Hematopoietic multipotent progenitor cell treated with erythropoietin and hydrocortisone succinate and interleukin-3 and kit ligand, for 8 days (in vitro differentiated cells): Measurements from ENCODE around the gene ANKFN1.

Source experiments
- DNase-seq: peaks from one replicate; pipeline ENCODE4 v3.0.0-alpha.2; 2015

Gene ANKFN1

GRCh38 chr17:56152874-56153602, at the start of gene ANKFN1:
TSS of gene ANKFN1 (plus strand) at chr17:56153475. CDS start at chr17:56212668, 59,193 bp downstream.
- DNase-seq: no peak

GRCh38 chr17:56108811-56109284, 44.4 kb upstream of the ANKFN1 start:
- DNase-seq: no peak

GRCh38 chr17:56109836-56110235, 43.4 kb upstream of the ANKFN1 start:
- DNase-seq: no peak

- DNase-seq: no peak
Measured at GRCh38 chr17:56110463-56111135, 42.7 kb upstream of the ANKFN1 start.

- no peak for DNase-seq
Measured at GRCh38 chr17:56111706-56112485, 41.4 kb upstream of the ANKFN1 start.

- DNase-seq: no peak
Measured at GRCh38 chr17:56113486-56113885, 39.8 kb upstream of the ANKFN1 start.

- no peak for DNase-seq
Measured at GRCh38 chr17:56114469-56114868, 38.8 kb upstream of the ANKFN1 start.

- no peak for DNase-seq
Measured at GRCh38 chr17:56119191-56119590, 34.1 kb upstream of the ANKFN1 start.

- DNase-seq: no peak
Measured at GRCh38 chr17:56119936-56120335, 33.3 kb upstream of the ANKFN1 start.

- DNase-seq: no peak
Measured at GRCh38 chr17:56121191-56122051, 31.9 kb upstream of the ANKFN1 start.

GRCh38 chr17:56125830-56126819, 27.1 kb upstream of the ANKFN1 start:
- peak; percentile 43 for DNase-seq

- no peak for DNase-seq
Measured at GRCh38 chr17:56130026-56130425, 23.2 kb upstream of the ANKFN1 start.

- DNase-seq: no peak
Measured at GRCh38 chr17:56130631-56131030, 22.6 kb upstream of the ANKFN1 start.

GRCh38 chr17:56131431-56131830, 21.8 kb upstream of the ANKFN1 start:
- no peak for DNase-seq

- no peak for DNase-seq
Measured at GRCh38 chr17:56136301-56136700, 17.0 kb upstream of the ANKFN1 start.

GRCh38 chr17:56141046-56141839, 12.0 kb upstream of the ANKFN1 start:
- no peak for DNase-seq

- no peak for DNase-seq
Measured at GRCh38 chr17:56142325-56142724, 10.9 kb upstream of the ANKFN1 start.

GRCh38 chr17:56142781-56143180, 10.5 kb upstream of the ANKFN1 start:
- DNase-seq: no peak

- no peak for DNase-seq
Measured at GRCh38 chr17:56144223-56144622, 9.1 kb upstream of the ANKFN1 start.

- DNase-seq: no peak
Measured at GRCh38 chr17:56146534-56146933, 6.7 kb upstream of the ANKFN1 start.
